Left ventricle myocardium inferior (tissue), 1 donor: ENCODE data around the gene CRYBG1. TPM values are rescaled to one million over a fixed set of nuclear protein-coding genes. Genes with fewer than 3 reads are reported as not detected.

Experiments used
- DNase-seq: peaks from one replicate; pipeline ENCODE4 v3.0.0-alpha.2; 2020
- H3K27ac ChIP-seq: fragments of 200-600 bp; replicated peaks from 2 replicates; pipeline ENCODE4 v1.8.0; 2021
- H3K27me3 ChIP-seq: fragments of 200-600 bp; 2 replicates; pipeline ENCODE4 v1.8.0; 2021; ENCODE audit warnings: low read depth
- H3K36me3 ChIP-seq: fragments of 200-600 bp; 2 replicates; pipeline ENCODE4 v1.8.0; 2021
- H3K4me1 ChIP-seq: fragments of 200-600 bp; 2 replicates; pipeline ENCODE4 v1.8.0; 2021
- H3K4me3 ChIP-seq: fragments of 200-600 bp; 2 replicates; pipeline ENCODE4 v1.8.0; 2021; ENCODE audit warnings: mild to moderate bottlenecking, moderate library complexity
- H3K9me3 ChIP-seq: fragments of 200-600 bp; replicated peaks from 2 replicates; pipeline ENCODE4 v1.8.0; 2021
- CTCF ChIP-seq: fragments of 200-600 bp; IDR thresholded peaks from 2 replicates; pipeline ENCODE4 v1.8.0; 2021; ENCODE audit warnings: antibody characterized with exemption, mild to moderate bottlenecking, borderline replicate concordance
- intact Hi-C: fragments of 100-400 bp; cut with micrococcal nuclease; formaldehyde crosslinking; loops from one replicate; pipeline ENCODE4 v1.11.0; 2022
- total RNA-seq: library from RNA; stranded (reverse); fragmentation: NEBNext Ultra II Directional; extraction: Animal tissue kit (Norgen Biotek cat#: 25700); gene quantifications from one replicate; pipeline ENCODE4 v1.2.1, GENCODE V29; 2021
- donor health status: DM: no; HTN: yes; CAD: no; lungs with severe emphysema.

The CRYBG1 gene
- total RNA-seq, 1 donor from 2014 or later, result 1.3 TPM

GRCh38 chr6:106495014-106495413 lies 134.5 kb downstream of the CRYBG1 start:
- Histone ChIP-seq H3K27me3 (peaks cover 19% of the 10 kb centered on the region), H3K9me3 (no peaks in the 10 kb centered on the region), H3K36me3 (no peaks in the 10 kb centered on the region), H3K4me3 (no peak overlapping the region), H3K27ac (no peak overlapping the region), H3K4me1 (no peaks in the 10 kb centered on the region)
- TF ChIP-seq CTCF, result no peak
- intact Hi-C loops, result no loop called here
- DNase-seq, result no peak

GRCh38 chr6:106496823-106497222 lies 136.3 kb downstream of the CRYBG1 start:
- DNase-seq, result no peak
- Histone ChIP-seq H3K36me3 (no peaks in the 10 kb centered on the region), H3K4me1 (no peaks in the 10 kb centered on the region), H3K27me3 (peaks cover 25% of the 10 kb centered on the region), H3K4me3 (no peak overlapping the region), H3K9me3 (no peaks in the 10 kb centered on the region), H3K27ac (no peak overlapping the region)
- intact Hi-C loops, result no loop called here
- no peak for TF ChIP-seq CTCF

- H3K36me3 ChIP-seq, result no peaks in the 10 kb centered on the region
- H3K9me3 ChIP-seq, result no peaks in the 10 kb centered on the region
- intact Hi-C loops, result no loop called here
- no peak for TF ChIP-seq CTCF
- H3K4me3 ChIP-seq, result no peak overlapping the region
- H3K27ac ChIP-seq, result no peak overlapping the region
- H3K4me1 ChIP-seq, result no peaks in the 10 kb centered on the region
- peaks cover 39% of the 10 kb centered on the region for H3K27me3 ChIP-seq
- DNase-seq, result no peak
These were observed 141.4 kb downstream of the CRYBG1 start for GRCh38 chr6:106501960-106502371.

- H3K27ac ChIP-seq, result no peak overlapping the region
- intact Hi-C loops, result no loop called here
- no peaks in the 10 kb centered on the region for H3K9me3 ChIP-seq
- H3K36me3 ChIP-seq, result no peaks in the 10 kb centered on the region
- no peaks in the 10 kb centered on the region for H3K4me1 ChIP-seq
- peaks cover 45% of the 10 kb centered on the region for H3K27me3 ChIP-seq
- no peak overlapping the region for H3K4me3 ChIP-seq
- TF ChIP-seq CTCF, result no peak
- DNase-seq, result no peak
These were observed 142.0 kb downstream of the CRYBG1 start for GRCh38 chr6:106502559-106502958.

- no peak for DNase-seq
- H3K27me3 ChIP-seq, result peaks cover 85% of the 10 kb centered on the region
- no peak overlapping the region for H3K4me3 ChIP-seq
- no peaks in the 10 kb centered on the region for H3K36me3 ChIP-seq
- H3K27ac ChIP-seq, result no peak overlapping the region
- H3K9me3 ChIP-seq, result no peaks in the 10 kb centered on the region
- no peak for TF ChIP-seq CTCF
- intact Hi-C loops, result no loop called here
- H3K4me1 ChIP-seq, result peaks cover 33% of the 10 kb centered on the region
These were observed 147.8 kb downstream of the CRYBG1 start for GRCh38 chr6:106508277-106508676.

- no peak for DNase-seq
- Histone ChIP-seq H3K4me3 (no peak overlapping the region), H3K27me3 (peaks cover 85% of the 10 kb centered on the region), H3K4me1 (peaks cover 37% of the 10 kb centered on the region), H3K36me3 (no peaks in the 10 kb centered on the region), H3K9me3 (no peaks in the 10 kb centered on the region), H3K27ac (no peak overlapping the region)
- intact Hi-C loops, result no loop called here
- TF ChIP-seq CTCF, result no peak
These were observed 148.3 kb downstream of the CRYBG1 start for GRCh38 chr6:106508834-106509233.
